Stimulated activated CD8-positive, alpha-beta memory T cell treated with anti-CD3 and anti-CD28 coated beads, Interleukin-4, amount 100 ng/mL, for 4 hours (primary cell): Measurements from ENCODE around the gene DACH1.

Source experiments
- DNase-seq, 2 donors: peaks; one replicate each; pipeline ENCODE4 v3.0.0-alpha.2; 2020; ENCODE audit warnings: low read depth in 2 of 2, low spot score in 1 of 2

DACH1 gene

DNA sequence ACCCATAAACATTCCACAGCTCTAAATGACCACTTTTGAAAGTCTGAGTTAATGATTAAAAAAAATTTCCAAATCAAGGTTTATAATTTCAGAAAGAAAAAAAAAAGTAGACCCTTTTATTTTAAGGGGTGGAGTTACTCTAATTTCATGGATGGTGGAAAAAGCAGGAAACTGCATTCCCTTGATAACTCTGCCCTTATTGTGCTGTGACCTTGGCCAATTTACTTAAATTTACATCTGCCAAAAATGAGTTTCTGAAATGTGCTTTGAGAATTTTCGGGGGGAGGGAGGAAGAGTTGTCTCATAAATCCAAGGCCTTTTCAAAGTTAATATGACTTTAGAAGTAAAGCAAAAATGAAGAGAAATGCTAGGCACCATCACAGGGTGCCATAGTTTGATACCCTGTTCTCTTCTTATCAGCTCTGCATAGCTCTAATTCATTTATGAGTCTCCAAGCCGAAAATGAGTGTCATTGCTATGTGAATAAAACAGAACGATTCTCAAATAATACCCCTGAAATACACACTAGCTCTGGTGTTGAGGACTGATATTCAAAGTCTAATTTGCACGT lies 367.0 kb downstream of the DACH1 start:
- no peak for DNase-seq

DNA sequence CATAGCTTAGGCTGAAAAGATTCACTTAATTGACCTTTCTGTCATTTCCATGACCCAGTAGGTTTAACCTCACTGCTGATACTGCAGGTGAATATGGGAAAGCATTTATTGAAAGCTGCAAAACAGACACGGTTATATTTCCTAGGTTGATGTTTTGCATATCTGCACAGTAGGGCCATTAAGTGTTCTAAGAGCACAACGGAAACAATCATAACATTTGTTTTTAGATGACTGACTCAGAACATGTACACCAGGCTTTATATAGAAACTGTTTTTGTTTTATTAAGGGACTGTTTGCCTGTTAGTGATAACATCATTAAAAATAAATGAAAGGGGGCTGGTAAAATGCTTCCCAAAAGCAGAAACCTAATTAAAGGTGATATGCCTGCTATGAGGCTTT lies 367.8 kb downstream of the DACH1 start:
- no peak for DNase-seq

DNA sequence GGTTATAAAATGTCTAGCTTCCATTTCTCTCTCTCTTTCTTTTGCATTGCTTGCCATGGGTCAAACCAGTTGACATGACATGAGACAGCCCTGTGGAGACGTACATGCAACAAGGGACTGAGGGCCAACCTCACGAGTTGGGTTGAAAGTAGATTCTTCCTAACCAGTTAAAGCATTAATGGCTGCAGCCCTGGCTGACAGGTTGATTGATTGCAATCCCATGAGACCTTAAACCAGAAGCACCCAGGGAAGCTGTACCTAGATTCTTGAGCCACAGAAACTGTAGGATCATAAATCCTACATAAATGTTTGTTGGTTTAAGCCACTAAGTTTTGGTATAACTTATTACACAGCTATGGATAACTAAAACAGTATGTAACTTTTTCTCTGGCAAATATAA lies 373.8 kb downstream of the DACH1 start:
- no peak for DNase-seq

DNA sequence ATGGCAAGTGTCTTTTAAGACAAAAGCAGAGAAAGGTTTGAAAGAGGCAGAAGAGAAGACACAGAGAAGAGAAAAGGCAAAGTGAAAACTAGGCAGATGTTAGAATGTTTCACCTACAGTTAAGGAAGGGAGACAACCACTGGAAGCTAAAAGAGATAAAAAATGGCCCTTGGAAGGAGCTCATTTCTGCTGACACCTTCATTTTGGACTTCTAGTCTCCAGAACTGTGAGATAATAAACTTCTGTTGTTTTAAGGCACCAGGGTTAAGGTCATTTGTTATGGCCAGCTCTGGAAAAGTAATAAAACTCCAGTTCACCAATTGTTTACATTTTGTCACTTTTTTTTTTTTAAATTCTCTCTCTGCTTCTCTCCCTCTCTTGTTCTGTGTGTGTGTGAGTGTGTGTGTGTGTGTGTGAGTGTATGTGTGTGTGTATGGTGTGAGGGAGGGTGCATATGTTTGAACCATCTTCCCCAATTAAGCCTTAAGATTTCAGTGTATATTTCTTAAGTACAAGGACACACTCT lies 374.6 kb downstream of the DACH1 start:
- DNase-seq = no peak

DNA sequence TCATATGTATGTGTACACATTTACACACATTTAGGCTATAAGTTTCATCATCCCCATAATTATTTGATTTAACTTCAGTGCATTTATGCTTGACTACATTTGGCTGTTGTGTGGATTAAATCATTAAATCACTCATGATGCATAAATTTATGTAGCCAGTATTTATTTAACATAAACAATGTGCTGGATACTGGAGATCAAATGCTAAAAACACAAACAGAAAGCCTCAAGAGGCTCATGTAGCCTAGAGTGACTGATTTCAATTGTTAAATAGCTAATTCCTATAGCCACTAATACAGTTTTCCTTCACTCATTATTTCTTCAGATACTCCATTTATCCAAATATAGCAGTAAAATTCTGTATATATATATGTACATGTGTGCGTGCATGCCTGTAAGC lies 376.0 kb downstream of the DACH1 start:
- no peak for DNase-seq

DNA sequence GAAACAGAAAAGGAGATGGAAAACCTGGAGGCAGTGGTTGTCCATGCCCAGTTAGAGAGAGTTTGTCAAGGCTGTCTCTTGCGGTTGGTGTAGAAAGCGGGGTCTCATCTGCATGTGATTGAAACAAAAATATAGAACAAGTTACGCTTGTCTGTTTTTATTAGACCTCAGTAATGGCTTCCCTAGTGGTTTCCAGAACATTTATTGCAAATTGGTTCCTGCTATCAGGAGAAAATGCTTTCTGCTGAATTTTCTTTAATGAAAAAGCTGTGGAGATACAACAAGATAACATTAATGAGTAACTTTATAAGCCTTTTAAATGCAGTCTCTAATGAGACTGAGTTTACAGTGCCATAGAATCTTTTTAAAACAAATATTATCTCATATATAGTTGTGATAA lies 378.0 kb downstream of the DACH1 start:
- DNase-seq = no peak

DNA sequence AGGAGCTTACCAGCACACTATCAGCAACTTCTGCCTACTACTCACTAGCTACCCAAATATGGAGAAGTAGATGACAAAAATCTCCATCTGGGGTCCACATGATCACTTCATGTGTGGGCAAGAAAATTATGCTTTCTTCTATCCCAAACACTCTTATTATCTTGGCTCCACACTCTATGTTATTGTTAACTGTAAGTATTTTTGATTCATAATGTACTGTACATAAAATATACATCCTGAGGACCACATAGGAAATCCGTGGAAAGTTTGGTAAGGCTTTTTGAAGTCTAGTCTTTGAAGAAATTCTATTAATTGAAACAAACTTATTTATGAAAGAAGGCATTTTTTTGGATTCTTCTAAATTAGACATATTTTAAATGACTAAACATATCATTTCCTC lies 378.8 kb downstream of the DACH1 start:
- no peak for DNase-seq

DNA sequence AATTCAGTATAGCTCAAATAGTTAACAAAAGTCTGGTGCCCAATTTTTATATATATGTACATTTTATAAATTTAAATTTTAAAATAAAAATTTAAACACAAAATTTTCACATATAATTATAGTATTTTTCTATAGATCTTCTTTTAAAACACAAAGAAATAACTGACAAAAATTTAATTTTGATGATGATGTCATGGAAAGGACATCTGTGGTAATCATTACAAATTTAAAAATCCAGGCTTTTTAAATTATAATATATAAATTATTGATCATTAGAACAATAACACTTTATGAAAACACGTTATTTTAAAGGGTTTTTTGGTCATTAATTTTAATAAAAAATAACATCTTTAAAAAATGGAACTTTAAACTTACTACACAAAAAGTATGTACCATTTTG lies 381.1 kb downstream of the DACH1 start:
- no peak for DNase-seq

DNA sequence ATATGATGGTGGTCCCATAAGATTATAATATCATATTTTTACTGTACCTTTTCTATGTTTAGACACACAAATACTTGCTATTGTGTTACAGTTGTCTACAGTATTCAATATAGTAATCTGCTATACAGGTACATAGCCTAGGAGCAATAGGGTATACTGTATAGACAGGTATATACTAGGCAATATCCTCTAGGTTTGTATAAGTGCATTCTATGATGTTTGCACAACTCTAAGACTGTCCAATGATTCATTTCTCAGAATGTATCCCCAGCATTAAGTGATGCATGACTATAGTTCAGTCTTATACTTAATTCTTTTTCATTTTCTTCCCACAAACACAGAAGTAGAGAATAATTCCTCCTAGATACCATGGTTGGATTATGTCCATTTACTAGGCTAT lies 383.3 kb downstream of the DACH1 start:
- DNase-seq = no peak

DNA sequence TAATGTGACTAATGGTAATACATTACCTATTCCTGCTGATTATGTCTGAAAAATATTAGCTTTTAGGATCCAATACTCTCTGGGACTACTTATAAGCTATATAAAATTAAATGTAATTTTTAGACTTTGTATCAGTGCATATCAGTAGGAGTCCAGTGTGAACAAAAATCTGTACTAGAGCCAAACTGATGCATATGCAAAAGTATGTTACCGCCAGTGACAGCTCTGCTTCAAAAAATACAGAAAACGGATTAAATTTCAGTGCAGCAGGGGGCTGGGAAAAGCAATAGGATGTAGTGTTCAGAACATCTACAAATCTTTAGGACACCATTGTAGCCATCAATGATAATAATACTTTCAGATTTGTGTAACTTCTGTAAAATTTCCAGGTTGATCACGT lies 385.5 kb downstream of the DACH1 start:
- no peak for DNase-seq

DNA sequence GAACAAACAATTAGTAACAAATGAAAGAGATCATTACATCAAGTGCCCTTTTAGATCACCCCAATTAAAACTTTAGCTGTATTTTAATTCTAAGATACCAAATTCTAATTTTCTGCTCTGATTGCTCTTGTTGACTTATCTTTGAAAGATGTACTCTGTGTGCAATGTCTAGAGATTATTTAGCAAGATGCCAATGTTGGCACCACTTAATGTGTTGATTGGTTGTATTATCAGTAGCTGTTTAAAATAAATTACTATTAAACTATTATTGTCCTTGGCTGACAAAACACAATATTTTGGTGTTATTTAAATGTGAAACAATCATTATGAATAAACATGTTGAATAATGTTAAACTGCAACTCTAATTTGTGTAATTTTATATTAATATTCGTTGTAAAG lies 386.0 kb downstream of the DACH1 start:
- no peak for DNase-seq

DNA sequence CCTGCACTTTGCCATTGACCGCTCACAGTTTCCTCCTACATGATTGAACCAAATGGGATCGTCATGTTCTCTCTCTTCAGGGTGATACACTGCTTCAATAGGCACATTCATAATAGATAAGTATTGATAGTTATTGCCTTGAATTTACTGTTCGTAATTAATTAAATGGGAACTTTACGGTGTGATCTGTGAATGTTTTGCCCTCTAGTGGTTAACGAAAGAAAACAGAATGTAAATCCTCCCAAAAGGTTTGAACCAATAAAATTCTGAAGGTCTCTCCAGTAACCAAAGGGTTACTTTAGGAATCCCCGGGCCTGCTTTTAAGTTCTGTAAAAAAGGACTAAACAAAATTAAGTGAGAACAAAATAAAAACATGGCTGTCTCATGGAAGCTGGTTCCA lies 389.3 kb downstream of the DACH1 start:
- DNase-seq = no peak

DNA sequence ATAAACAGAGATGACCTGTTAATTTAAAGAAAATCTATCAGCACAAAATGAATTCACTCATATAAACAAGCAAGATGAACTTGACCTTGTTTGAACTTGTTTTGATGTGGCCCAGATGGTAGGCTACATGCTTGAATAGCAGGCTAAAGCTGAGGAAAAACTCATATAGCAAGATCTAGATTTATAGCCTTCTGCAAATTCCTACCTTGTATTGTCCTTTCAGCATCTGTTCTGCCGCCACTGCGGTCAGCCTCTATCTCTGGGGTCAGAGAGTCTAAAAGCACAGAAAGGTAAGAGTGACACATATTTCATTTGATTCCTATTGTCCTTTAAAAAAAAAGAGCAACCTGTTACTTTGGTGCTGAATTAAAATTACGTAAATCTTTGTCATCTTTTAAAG lies 392.1 kb downstream of the DACH1 start:
- no peak for DNase-seq

DNA sequence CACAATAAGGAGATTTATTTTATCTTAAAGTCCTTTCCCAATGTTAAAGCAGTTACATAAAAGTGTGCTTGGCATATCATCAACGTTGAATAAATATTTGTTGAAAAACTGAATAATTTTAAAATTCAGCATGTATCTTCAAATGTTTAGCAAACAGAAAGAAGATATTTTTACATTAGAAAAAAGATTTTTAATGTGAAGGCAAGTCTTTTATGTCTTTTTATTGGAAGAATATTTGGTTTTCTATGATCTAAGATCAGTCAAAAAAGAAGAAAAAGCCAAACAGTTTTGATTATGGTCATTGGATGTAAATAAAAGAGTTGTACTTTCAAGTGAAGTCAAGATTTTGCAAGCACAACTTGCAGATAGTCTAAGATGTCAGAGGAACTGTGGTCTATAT lies 397.4 kb downstream of the DACH1 start:
- no peak for DNase-seq

DNA sequence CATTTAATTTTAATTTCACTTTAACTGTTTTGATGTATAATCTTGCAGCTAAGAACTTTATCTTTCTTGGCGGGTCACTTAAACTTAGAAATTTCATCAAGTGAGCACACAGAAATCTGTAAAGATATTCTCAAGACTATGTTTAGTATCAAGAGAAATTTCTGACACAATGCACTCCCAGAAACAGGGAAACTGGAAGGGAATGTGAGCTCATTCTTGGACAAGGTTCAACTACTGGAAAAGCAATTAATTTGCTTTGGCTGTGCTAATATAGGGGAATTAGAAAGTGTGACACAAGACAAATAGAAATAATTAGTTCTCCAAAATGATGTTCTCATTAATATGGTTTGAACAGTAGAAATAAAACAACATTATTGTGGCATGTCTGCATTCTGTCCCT lies 402.3 kb downstream of the DACH1 start:
- no peak for DNase-seq

DNA sequence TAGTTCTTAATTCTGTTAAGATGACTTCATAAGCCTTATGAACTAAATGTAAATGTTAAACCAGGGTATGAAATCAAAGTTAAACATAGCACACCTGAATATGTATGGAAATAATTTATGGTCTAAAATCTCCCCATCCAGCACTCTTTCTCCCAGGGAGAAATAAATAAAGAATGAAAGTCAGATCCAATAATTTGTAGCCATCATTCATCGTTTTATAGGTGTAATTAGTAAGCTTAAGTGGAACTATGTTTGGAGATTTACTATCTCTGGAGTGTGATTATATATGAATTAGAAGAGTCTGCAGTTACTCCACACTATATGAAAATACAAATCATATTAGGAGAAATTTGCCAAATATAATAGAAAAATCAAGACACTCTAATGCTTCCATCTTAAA lies 405.1 kb downstream of the DACH1 start:
- DNase-seq = no peak

DNA sequence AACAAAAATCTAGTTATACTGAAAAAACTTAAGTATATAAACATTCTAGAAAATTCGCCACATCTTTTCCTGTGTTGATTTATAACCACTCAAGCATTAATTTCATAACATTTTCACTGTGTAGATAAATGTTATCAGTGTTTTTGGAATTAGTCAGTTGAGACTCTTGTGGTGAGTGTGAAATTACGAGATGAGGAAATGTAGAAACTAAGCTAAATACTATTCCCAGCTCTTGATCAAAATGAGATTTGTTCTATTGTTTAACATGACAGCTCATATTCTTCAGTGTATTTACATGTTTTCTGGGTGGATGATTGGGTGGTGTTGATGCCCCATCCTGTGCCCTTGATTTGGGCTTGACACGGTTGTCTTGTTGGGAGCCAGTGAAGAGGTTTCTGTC lies 406.8 kb downstream of the DACH1 start:
- DNase-seq = no peak

DNA sequence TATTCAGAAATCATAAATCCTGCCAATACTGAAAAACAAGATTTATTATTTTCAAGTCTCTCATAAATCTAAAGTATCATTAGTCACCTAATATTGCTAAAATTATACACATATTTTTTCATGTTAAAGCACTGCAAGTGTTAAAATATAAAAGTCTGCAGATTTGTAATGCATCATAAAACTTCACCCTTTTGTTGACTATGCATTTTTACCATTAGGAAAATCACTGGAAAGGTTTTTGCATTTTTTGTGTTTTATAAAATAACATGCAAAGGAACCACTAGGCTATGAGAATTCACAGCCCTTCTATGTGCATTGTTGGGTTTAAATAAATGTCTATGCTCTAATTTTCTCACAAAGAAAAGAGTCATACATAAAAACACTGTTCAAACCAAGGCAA lies 407.3 kb downstream of the DACH1 start:
- no peak for DNase-seq

DNA sequence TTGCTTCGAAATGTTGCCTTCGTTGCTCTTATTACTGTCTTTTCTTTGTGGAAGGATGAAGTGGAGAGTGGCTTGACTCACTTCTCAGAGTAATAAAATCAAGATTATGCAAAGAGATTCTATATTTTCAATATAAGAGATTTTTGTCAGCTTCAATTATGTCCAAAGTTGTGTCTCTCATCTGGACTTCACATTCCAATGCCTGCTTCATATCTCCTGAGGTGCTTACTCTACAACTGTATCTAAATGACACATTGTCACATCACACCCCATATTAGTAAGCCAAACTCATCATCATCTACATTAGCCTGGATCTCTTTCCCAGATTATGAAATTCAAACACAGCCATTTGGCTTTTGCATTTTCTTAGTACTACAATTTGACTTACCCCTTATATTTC lies 409.4 kb downstream of the DACH1 start:
- DNase-seq = no peak

DNA sequence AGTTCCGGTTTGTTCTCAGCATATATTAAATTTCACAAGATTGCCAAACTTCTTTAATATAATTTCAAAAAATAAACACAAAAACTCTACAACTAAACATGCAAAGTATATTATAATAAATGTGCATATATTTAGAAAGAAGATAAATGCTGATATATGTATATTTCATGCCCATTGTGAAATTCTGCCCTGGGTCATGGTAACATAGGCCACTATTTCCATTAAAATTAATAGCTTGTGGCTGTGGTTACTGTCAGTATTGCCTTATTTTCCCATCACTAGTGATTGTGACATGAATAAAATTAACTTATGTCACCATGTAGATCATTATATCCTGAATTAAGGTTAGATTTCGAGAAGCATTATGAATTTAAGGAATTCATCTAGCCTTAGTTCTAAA lies 410.9 kb downstream of the DACH1 start:
- no peak for DNase-seq

DNA sequence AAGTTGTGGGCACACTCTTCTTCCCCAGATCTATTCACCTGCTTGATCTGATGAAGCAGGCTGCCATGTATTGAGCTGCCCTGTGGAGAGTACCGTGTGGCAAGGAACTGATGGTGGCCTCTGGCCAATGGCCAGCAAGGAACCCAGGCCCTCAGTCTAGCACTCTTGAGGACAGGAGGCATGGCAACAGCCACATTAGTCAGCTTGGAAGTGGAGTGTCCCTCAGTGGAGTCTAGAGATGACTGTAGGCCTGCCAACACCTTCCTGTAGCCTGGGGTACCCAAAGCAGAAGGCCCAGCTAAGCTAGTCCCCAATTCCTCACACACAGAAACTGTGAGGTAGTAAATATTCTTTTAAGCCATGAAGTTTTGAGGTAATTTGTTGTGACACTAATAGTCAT lies 412.5 kb downstream of the DACH1 start:
- no peak for DNase-seq

DNA sequence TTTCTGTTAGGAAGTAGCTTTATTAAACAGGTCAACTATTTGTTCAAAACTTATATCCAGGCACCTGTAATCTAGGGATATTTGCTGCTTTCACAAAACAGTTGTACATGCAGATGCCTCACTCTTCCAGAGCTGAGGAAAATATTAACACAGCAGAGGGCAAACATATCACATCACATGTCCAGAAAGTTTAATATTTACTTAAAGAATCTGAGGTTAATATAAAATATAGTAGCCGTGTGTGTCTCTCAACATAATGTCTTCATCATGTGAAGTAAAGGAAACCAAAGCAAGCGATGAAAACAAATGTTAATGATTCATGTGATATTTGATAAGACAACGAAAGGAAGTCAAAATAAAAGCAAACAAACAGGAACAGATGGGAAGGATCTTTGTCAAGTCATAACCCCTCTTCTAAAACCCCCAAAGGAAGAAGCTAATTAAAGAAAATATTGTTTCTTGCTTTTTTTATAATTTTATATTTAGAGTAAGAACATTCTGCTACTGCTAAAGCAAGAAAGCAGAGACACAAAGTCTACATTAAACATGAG lies 418.8 kb downstream of the DACH1 start:
- DNase-seq = no peak

DNA sequence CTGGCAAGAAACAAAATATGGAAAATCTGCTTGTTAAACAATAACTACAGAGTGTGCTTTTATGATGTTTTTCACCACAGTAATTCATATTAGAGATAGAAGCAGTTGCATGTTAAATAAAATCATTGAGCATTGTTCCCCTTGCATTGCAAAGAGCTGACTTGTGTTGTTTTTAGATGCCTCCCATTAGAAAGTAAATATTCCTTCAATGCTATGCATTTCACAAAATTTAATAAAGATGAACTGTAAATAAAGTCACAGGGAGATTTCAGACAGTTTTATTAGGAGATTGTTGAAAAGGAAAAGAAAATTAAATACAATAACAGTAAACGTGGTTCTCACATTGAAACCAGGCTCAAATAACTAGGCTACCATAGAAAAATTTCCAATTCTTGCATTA lies 429.3 kb downstream of the DACH1 start:
- DNase-seq = no peak

DNA sequence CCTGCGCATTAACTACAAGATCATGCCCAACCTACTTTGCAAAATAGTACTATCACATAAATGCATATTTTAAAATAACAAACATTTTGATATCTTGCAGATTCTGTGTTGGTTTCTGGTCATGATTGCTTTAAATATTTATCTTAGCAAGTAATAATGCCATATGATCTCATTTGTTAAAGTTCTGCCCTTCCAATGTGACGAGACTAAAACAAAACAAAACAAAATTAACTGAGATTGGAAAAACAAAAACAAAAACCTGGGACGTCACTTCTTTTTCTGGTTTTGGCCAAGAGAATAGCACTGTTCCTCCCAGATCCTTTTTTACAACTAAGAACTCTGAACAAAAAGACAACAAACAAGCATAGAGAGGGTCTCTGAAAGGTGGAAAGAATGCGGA lies 436.3 kb downstream of the DACH1 start:
- DNase-seq = no peak
